ENCODE measurements around the gene ACTR3. TPM values are rescaled to one million over a fixed set of nuclear protein-coding genes. Genes with fewer than 3 reads are reported as not detected.

ACTR3 gene
- total and polyA plus RNA-seq, 2 of the 4 experiments (the other 2 are of a cell fraction), result 246 to 307 TPM

- Histone ChIP-seq H3K56ac (ENCODE audit: extremely low read depth, insufficient read depth, low read length) (no peak overlapping the region), H4K91ac (ENCODE audit: insufficient read depth, low read depth, low read length) (no peak overlapping the region), H3K14ac (replicated peaks; ENCODE audit: low read depth, low read length) (no peak overlapping the region), H2BK20ac (ENCODE audit: low read depth, low read length) (no peak overlapping the region), H3K79me1 (ENCODE audit: low read depth in 1 of 2, low read length in 2 of 2) (peaks cover 16 to 33% of the 10 kb centered on the region in 2 experiments), H2AK5ac (ENCODE audit: low read depth, low read length) (no peak overlapping the region), H3K18ac (ENCODE audit: low read depth, low read length) (no peak overlapping the region), H3K27me3 (ENCODE audit: control insufficient read depth, insufficient read depth, low read length) (no peaks in the 10 kb centered on the region), H2BK120ac (ENCODE audit: low read depth, low read length) (no peak overlapping the region), H4K20me1 (ENCODE audit: insufficient read depth, low read length) (peaks cover 22% of the 10 kb centered on the region), H3K9ac (ENCODE audit: low read depth, low read length) (no peak overlapping the region), H3K4ac (ENCODE audit: low read depth, low read length) (no peak overlapping the region), H2AFZ (replicated peaks; ENCODE audit: low read length, poor library complexity) (no peak overlapping the region), H2BK15ac (ENCODE audit: low read depth, low read length) (no peak overlapping the region), H3K36me3 (ENCODE audit: control insufficient read depth, insufficient read depth, low read length) (peaks cover 39% of the 10 kb centered on the region), H4K8ac (ENCODE audit: low read depth in 2 of 2, low read length in 2 of 2) (no peak overlapping the region), H3K4me2 (ENCODE audit: low read depth, low read length) (no peak overlapping the region), H2AK9ac (replicated peaks; ENCODE audit: low read depth, low read length, poor library complexity) (no peak overlapping the region), H3K9me1 (ENCODE audit: insufficient read depth, low read length) (peaks cover 5% of the 10 kb centered on the region; the same call in 1 of the 2 replicates), H4K5ac (ENCODE audit: low read depth, low read length) (no peak overlapping the region), H3K23ac (ENCODE audit: low read depth, low read length) (no peak overlapping the region), H3K9me3 (ENCODE audit: control insufficient read depth, insufficient read depth, low read length) (no peaks in the 10 kb centered on the region), H3K4me1 (ENCODE audit: control insufficient read depth, insufficient read depth, low read length) (peaks cover 2% of the 10 kb centered on the region; the same call in 1 of the 2 replicates), H3K27ac (ENCODE audit: insufficient read depth, low read length) (no peak overlapping the region), H2BK5ac (ENCODE audit: low read depth, low read length, poor library complexity, severe bottlenecking) (no peak overlapping the region), H3K4me3 (ENCODE audit: insufficient read depth, low read depth, low read length) (no peak overlapping the region)
- intact Hi-C loops (cut with micrococcal nuclease) (no loop called here), dilution Hi-C loops (cut with HindIII; ENCODE audit: low sequenced_read_pairs, unreplicated experiment) (no loop called here), in situ Hi-C loops (cut with MboI; ENCODE audit: low sequenced_read_pairs) (no loop called here)
- CTCF ChIA-PET, result no interaction called here
- POLR2A ChIA-PET (ENCODE audit: unreplicated experiment), result no interaction called here
- DNase-seq (no peak), ATAC-seq (ENCODE audit: low read depth) (no peak)
- no peak for TF ChIP-seq CEBPB (IDR thresholded peaks at IDR 0.05; ENCODE audit: low read depth, low read length)
- no peak for TF ChIP-seq CTCF (conservative IDR thresholded peaks at IDR 0.05; ENCODE audit: low read depth, low read length)
- no peak for TF ChIP-seq RAD21 (IDR thresholded peaks at IDR 0.05; ENCODE audit: low read length)
- TF ChIP-seq SMC3 (IDR thresholded peaks at IDR 0.05; ENCODE audit: low read depth, low read length), result no peak
- TF ChIP-seq FOS (IDR thresholded peaks at IDR 0.05; ENCODE audit: low read depth, low read length), result no peak
- TF ChIP-seq CHD1 (IDR thresholded peaks at IDR 0.05; ENCODE audit: low read depth, low read length), result no peak
- TF ChIP-seq NFE2L2 (IDR thresholded peaks at IDR 0.05; ENCODE audit: low read depth, low read length), result no peak
- no peak for TF ChIP-seq MAZ (IDR thresholded peaks at IDR 0.05; ENCODE audit: borderline replicate concordance, low read depth, low read length)
- no peak for TF ChIP-seq MAFK (IDR thresholded peaks at IDR 0.05; ENCODE audit: low read depth, low read length)
- TF ChIP-seq RCOR1 (IDR thresholded peaks at IDR 0.05; ENCODE audit: insufficient replicate concordance, low read length), result no peak
- no peak for TF ChIP-seq BHLHE40 (IDR thresholded peaks at IDR 0.05; ENCODE audit: low read depth, low read length)
- TF ChIP-seq RFX5 (IDR thresholded peaks at IDR 0.05; ENCODE audit: low read depth, low read length), result no peak
- BruUV-seq (replicated peaks), result no TSS peak
Observed at GRCh38 chr2:113937501-113937900, 47.6 kb downstream of the ACTR3 start.
